ENCODE measurements around the gene PPP1R36.
A peak's percentile ranks its signal among the peaks of the same experiment; 100 is the strongest.

Gene PPP1R36

DNA sequence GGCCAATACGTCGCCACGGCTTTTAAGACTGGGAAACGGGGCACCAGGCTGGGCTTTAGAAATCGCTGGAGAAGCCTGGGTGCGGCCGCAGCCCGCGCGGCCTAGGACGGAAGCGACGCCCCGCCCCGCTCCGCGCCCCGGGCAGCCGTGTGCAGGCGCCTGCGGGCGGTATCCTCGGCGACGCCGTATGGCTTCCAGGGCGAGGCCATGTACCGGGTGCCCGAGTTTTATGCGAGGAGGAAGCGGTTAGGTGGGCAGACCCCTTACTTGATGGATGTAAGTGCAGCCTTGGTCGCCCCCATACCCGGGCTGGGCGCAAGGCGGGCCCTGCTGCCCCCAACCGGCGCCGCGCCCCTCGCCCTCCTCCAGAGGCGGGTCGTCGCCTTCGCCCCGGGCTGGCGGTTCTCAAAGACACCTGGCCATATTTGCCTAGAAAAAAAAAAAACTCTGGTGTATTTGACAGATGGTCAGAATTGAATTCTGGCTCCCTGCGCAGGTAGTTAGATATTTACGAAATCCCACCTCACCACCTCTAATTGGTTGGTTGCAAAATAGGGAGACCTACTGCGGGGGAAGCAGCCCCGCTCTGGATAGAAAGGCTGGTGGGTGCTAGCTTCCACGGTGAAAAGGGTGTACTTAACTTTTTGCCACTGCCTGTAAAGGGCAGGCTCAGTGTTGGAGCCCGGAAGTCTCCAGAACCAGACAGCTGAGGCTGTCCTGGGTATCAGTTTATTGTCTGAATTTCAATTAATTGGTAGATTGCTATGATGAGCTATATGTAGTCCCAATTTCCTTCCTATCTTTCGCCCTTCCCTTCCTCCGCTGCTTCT, at the start of gene PPP1R36:
PPP1R36 (plus strand) TSS at position 171 of the 830 bp plus-strand sequence; CDS start at position 208, 37 bp downstream.
- peaks cover 10% of the 10 kb centered on the region; the same call in 1 of the 2 replicates for H3K4me1 ChIP-seq (ENCODE audit: insufficient read depth, low read length)
- H3K36me3 ChIP-seq (ENCODE audit: insufficient read depth, low read depth, low read length) = no peaks in the 10 kb centered on the region
- H3K9ac ChIP-seq (ENCODE audit: low read depth, low read length) = peak within 1 kb of the TSS; percentile 43; the same call in 1 of the 2 replicates
- peak within 1 kb of the TSS; percentile 70 for H3K4me3 ChIP-seq (ENCODE audit: low read length)
- no peaks in the 10 kb centered on the region for H3K9me3 ChIP-seq (ENCODE audit: insufficient read depth, low read depth, low read length)
- no peak within 1 kb of the TSS for H3K27ac ChIP-seq (ENCODE audit: low read length)
- peaks cover 35% of the 10 kb centered on the region for H3K27me3 ChIP-seq (ENCODE audit: insufficient read depth, low read length)

DNA sequence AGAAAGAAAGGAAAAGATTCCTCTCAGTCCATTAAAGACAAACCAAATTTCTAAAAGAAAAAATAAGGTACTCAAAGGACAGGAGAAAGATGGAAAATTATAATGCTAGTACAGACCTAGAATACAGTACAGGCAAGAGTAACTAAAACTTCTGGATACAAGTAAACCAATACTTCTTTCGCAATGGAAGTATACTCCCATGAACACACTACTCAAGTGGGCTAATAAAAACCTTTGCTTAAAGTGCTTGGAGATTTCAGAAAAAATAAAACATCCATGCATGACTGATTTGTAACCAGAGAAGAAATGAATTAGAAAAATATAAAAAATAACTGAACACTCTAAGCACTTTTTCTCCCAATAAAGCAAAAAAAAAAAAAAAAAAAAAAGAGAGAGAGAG, 49.7 kb upstream of the PPP1R36 start:
- Histone ChIP-seq H3K4me1 (ENCODE audit: insufficient read depth, low read length) (peaks cover 13% of the 10 kb centered on the region), H3K4me3 (ENCODE audit: low read length) (no peak overlapping the region), H3K9me3 (ENCODE audit: insufficient read depth, low read depth, low read length) (no peaks in the 10 kb centered on the region), H3K9ac (ENCODE audit: low read depth, low read length) (no peak overlapping the region), H3K27ac (ENCODE audit: low read length) (no peak overlapping the region), H3K36me3 (ENCODE audit: insufficient read depth, low read depth, low read length) (peaks cover 14% of the 10 kb centered on the region; the same call in 1 of the 2 replicates), H3K27me3 (ENCODE audit: insufficient read depth, low read length) (no peaks in the 10 kb centered on the region)

DNA sequence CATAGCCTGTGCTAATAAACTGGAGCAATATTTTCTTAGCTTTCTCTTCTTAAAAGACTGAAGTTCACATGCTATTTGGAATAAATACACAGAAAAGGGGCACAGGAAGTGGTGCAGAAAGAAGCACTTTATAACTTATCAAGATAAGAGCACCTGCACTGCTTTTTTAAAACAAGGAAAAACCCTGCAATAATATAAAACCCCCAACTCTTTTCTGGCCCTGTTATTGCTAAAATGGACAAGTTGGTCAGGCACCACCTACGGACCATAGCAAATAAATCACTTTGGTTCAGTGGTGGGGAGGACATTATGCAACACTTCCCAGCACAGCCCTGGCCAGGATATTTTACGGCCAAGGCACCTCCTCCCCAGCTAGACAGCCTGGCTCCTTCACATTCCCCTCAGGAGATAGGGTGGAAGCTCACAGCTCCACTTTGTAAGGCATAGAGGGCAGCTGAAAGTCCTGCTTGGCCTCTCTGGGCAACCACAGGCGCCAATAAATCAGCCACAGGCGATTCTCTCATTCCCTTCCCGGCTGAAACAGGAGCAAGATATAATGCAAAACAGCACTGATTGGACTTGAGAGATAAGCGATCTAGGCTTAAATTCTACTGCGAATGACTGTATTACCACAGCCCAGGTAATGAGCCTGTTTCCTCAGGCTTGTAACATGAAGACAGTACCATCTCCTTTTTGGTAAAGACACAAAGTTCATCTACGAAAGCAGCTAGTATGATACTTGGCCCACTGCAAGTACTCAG, 48.2 kb upstream of the PPP1R36 start:
- Histone ChIP-seq H3K27me3 (ENCODE audit: insufficient read depth, low read length) (no peaks in the 10 kb centered on the region), H3K4me1 (ENCODE audit: insufficient read depth, low read length) (peaks cover 15% of the 10 kb centered on the region), H3K27ac (ENCODE audit: low read length) (no peak overlapping the region), H3K9ac (ENCODE audit: low read depth, low read length) (0 out of 2 replicates have a peak overlapping the region, but pooled peaks have one; percentile 6), H3K36me3 (ENCODE audit: insufficient read depth, low read depth, low read length) (peaks cover 11% of the 10 kb centered on the region; the same call in 1 of the 2 replicates), H3K4me3 (ENCODE audit: low read length) (peak overlapping the region; percentile 96; the same call in 1 of the 2 replicates), H3K9me3 (ENCODE audit: insufficient read depth, low read depth, low read length) (no peaks in the 10 kb centered on the region)

DNA sequence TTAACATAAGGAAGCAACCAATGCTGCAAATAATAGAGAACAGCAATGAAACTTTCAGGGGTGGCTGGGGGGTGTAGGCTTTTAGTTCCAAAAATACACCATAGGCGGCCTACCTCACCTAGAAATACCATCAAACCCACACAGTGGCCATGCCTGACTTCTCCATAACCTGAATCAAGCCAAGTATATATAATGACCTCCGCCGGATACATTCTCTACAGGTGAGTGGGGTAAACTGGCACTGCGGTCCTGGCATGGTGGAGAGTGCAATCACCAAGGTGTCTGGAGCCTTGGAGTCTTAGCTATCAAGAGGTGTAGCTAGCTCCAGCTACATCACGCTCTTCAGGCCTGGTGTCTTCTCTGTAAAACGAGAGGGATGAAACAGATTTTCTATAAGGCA, 47.3 kb upstream of the PPP1R36 start:
- peak overlapping the region; percentile 96 for H3K4me3 ChIP-seq (ENCODE audit: low read length)
- no peaks in the 10 kb centered on the region for H3K27me3 ChIP-seq (ENCODE audit: insufficient read depth, low read length)
- H3K4me1 ChIP-seq (ENCODE audit: insufficient read depth, low read length) = peaks cover 18% of the 10 kb centered on the region
- no peak overlapping the region for H3K27ac ChIP-seq (ENCODE audit: low read length)
- no peaks in the 10 kb centered on the region for H3K9me3 ChIP-seq (ENCODE audit: insufficient read depth, low read depth, low read length)
- H3K36me3 ChIP-seq (ENCODE audit: insufficient read depth, low read depth, low read length) = peaks cover 11% of the 10 kb centered on the region; the same call in 1 of the 2 replicates
- H3K9ac ChIP-seq (ENCODE audit: low read depth, low read length) = peak overlapping the region; percentile 97; the same call in 1 of the 2 replicates

GRCh38 chr14:64502887-64503433, 46.8 kb upstream of the PPP1R36 start:
- peak overlapping the region; percentile 94 for H3K27ac ChIP-seq (ENCODE audit: low read length)
- peaks cover 6% of the 10 kb centered on the region; the same call in 1 of the 2 replicates for H3K36me3 ChIP-seq (ENCODE audit: insufficient read depth, low read depth, low read length)
- no peaks in the 10 kb centered on the region for H3K9me3 ChIP-seq (ENCODE audit: insufficient read depth, low read depth, low read length)
- peaks cover 18% of the 10 kb centered on the region for H3K4me1 ChIP-seq (ENCODE audit: insufficient read depth, low read length)
- peak overlapping the region; percentile 97 for H3K9ac ChIP-seq (ENCODE audit: low read depth, low read length)
- peak overlapping the region; percentile 96 for H3K4me3 ChIP-seq (ENCODE audit: low read length)
- H3K27me3 ChIP-seq (ENCODE audit: insufficient read depth, low read length) = no peaks in the 10 kb centered on the region

GRCh38 chr14:64503434-64504309, 46.1 kb upstream of the PPP1R36 start, which contains the start of gene ZBTB25:
TSS of gene ZBTB25 (minus strand) at chr14:64503838. CDS start at chr14:64490533, 13,305 bp downstream.
- Histone ChIP-seq H3K36me3 (ENCODE audit: insufficient read depth, low read depth, low read length) (peaks cover 4% of the 10 kb centered on the region; the same call in 1 of the 2 replicates), H3K4me1 (ENCODE audit: insufficient read depth, low read length) (peaks cover 25% of the 10 kb centered on the region), H3K27me3 (ENCODE audit: insufficient read depth, low read length) (no peaks in the 10 kb centered on the region), H3K9me3 (ENCODE audit: insufficient read depth, low read depth, low read length) (no peaks in the 10 kb centered on the region), H3K9ac (ENCODE audit: low read depth, low read length) (peak within 1 kb of the TSS; percentile 97), H3K27ac (ENCODE audit: low read length) (peak within 1 kb of the TSS; percentile 98), H3K4me3 (ENCODE audit: low read length) (peak within 1 kb of the TSS; percentile 96)

DNA sequence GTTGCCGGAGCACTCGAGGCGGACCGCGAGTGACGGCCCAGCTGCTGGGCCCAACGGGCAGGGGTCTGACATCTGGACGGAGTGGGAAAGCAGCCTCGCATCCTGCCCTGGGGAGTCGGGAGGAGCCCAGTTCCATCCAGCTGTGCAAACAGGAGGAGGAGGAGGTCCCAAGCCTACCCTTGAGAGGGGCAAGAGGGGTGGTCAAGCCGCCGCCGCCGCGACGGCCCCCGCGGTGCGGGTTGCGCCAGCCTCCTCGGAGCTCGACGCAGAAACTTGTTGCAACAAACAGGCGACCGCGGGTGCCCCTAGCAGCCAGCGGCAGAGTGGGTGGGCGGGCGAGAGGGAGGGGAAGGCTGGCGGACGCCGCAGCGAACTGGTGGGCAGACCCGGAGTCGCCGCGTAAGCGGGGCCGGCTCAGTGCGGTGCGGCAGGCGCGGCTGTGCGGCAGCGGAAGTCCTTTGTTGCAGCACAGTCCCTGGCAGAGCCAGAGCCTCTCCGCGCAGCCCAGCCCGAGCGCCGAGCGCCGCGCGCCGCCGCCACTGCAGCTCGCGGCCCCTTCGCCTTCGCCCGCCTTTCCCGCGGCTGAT, 45.4 kb upstream of the PPP1R36 start, which contains the start of gene ZBTB1:
ZBTB1 (plus strand) TSS at position 461 of the 587 bp plus-strand sequence. CDS start 16,735 bp downstream, outside the sequence.
- H3K4me3 ChIP-seq (ENCODE audit: low read length) = peak within 1 kb of the TSS; percentile 96
- H3K9ac ChIP-seq (ENCODE audit: low read depth, low read length) = peak within 1 kb of the TSS; percentile 97
- H3K36me3 ChIP-seq (ENCODE audit: insufficient read depth, low read depth, low read length) = no peaks in the 10 kb centered on the region
- no peaks in the 10 kb centered on the region for H3K27me3 ChIP-seq (ENCODE audit: insufficient read depth, low read length)
- H3K27ac ChIP-seq (ENCODE audit: low read length) = peak within 1 kb of the TSS; percentile 98
- no peaks in the 10 kb centered on the region for H3K9me3 ChIP-seq (ENCODE audit: insufficient read depth, low read depth, low read length)
- H3K4me1 ChIP-seq (ENCODE audit: insufficient read depth, low read length) = peaks cover 30% of the 10 kb centered on the region

GRCh38 chr14:64504897-64505794, 44.6 kb upstream of the PPP1R36 start:
- H3K4me3 ChIP-seq (ENCODE audit: low read length) = peak overlapping the region; percentile 96
- H3K27ac ChIP-seq (ENCODE audit: low read length) = peak overlapping the region; percentile 98
- no peaks in the 10 kb centered on the region for H3K36me3 ChIP-seq (ENCODE audit: insufficient read depth, low read depth, low read length)
- no peaks in the 10 kb centered on the region for H3K27me3 ChIP-seq (ENCODE audit: insufficient read depth, low read length)
- H3K9me3 ChIP-seq (ENCODE audit: insufficient read depth, low read depth, low read length) = no peaks in the 10 kb centered on the region
- peaks cover 32% of the 10 kb centered on the region for H3K4me1 ChIP-seq (ENCODE audit: insufficient read depth, low read length)
- H3K9ac ChIP-seq (ENCODE audit: low read depth, low read length) = peak overlapping the region; percentile 97

DNA sequence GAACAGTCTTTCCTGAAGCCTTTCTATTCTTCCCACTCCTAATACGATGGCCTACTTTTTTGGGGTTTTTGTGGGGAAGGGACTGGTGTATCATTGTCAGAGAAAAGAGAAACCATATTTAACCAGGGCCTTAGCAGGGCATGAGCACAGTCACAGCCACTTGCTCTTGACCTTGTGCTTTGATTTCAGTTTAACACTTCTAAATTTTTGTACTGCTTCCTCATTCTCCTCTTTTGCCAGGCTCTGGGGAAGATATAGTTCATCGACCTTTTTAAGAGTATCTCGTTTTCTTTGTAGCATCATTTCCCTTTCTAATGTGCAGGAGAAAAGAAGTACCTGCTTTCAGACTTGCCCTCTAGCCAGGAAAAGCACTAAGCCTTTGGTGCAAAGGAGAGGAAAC, 43.0 kb upstream of the PPP1R36 start:
- Histone ChIP-seq H3K9ac (ENCODE audit: low read depth, low read length) (no peak overlapping the region; the same call in 1 of the 2 replicates), H3K27ac (ENCODE audit: low read length) (no peak overlapping the region), H3K36me3 (ENCODE audit: insufficient read depth, low read depth, low read length) (0 out of 2 replicates have a peak, but pooled peaks cover 5% of the 10 kb centered on the region), H3K9me3 (ENCODE audit: insufficient read depth, low read depth, low read length) (no peaks in the 10 kb centered on the region), H3K4me1 (ENCODE audit: insufficient read depth, low read length) (peaks cover 37% of the 10 kb centered on the region), H3K4me3 (ENCODE audit: low read length) (peak overlapping the region; percentile 3; the same call in 1 of the 2 replicates), H3K27me3 (ENCODE audit: insufficient read depth, low read length) (no peaks in the 10 kb centered on the region)

Measured in iPS-20b (cell line).